ENCODE results near the gene C9orf57.

- TF ChIP-seq SP1 (IDR thresholded peaks at IDR 0.05), result no peak
- no peak for TF ChIP-seq FOXK2 (IDR thresholded peaks at IDR 0.05)
- TF ChIP-seq SUZ12 (IDR thresholded peaks at IDR 0.05), result no peak
- no peak for TF ChIP-seq LEF1 (IDR thresholded peaks at IDR 0.05; ENCODE audit: borderline replicate concordance)
- TF ChIP-seq BHLHE40 (IDR thresholded peaks at IDR 0.05; ENCODE audit: borderline replicate concordance), result no peak
- TF ChIP-seq ARNT (IDR thresholded peaks at IDR 0.05), result no peak
- no peak for TF ChIP-seq FOXM1 (IDR thresholded peaks at IDR 0.05; ENCODE audit: borderline replicate concordance)
- no peak for TF ChIP-seq L3MBTL2 (conservative IDR thresholded peaks at IDR 0.05)
- TF ChIP-seq FOXA1 (IDR thresholded peaks at IDR 0.05), result no peak
- no peak for TF ChIP-seq NFRKB (IDR thresholded peaks at IDR 0.05)
- no peak for TF ChIP-seq CTBP1 (IDR thresholded peaks at IDR 0.05; ENCODE audit: borderline replicate concordance)
- no peak for TF ChIP-seq TARDBP (IDR thresholded peaks at IDR 0.05)
- no peak for TF ChIP-seq ELF4 (IDR thresholded peaks at IDR 0.05)
These were observed 20.9 kb downstream of the C9orf57 start for GRCh38 chr9:72039532-72039931.

Data from HEK293T (cell line).